NCI-H446 treated with DMSO at 0.1 percent for 48 hours (cell line): ENCODE measurements around the gene ZCCHC4.

Experiments
- DNase-seq: peaks from one replicate; lab custom pipeline; 2025; lab: John Stamatoyannopoulos, UW

ZCCHC4 gene, protein sequence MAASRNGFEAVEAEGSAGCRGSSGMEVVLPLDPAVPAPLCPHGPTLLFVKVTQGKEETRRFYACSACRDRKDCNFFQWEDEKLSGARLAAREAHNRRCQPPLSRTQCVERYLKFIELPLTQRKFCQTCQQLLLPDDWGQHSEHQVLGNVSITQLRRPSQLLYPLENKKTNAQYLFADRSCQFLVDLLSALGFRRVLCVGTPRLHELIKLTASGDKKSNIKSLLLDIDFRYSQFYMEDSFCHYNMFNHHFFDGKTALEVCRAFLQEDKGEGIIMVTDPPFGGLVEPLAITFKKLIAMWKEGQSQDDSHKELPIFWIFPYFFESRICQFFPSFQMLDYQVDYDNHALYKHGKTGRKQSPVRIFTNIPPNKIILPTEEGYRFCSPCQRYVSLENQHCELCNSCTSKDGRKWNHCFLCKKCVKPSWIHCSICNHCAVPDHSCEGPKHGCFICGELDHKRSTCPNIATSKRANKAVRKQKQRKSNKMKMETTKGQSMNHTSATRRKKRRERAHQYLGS

GRCh38 chr4:25312496-25313200 is at the start of gene ZCCHC4:
Gene ZCCHC4, plus strand, starts transcription at chr4:25312774. Its CDS starts 36 bp downstream, at chr4:25312810.
- DNase-seq, result peak; percentile 54

DNA sequence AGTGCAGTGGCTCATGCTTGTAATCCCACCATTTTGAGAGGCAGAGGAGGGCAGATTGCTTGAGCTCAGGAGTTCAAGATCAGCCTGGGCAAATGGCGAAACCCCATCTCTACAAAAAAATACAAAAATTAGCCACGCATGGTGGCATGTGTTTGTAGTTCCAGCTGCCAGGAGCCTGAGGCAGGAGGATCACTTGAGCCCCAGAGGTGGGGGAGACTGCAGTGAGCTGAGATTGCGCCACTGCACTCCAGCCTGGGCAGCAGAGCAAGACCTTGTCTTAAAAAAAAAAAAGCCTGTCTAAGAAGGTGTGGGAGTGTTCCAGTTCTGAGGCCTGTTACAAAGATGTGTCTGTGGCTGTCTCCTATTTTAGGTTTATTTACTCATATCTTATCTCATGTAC is 40.7 kb upstream of the ZCCHC4 start:
- DNase-seq, result no peak

GRCh38 chr4:25280210-25280609 is 32.4 kb upstream of the ZCCHC4 start:
- no peak for DNase-seq

- no peak for DNase-seq
These were observed 28.6 kb upstream of the ZCCHC4 start for GRCh38 chr4:25283948-25284347.

GRCh38 chr4:25284466-25284865 is 28.1 kb upstream of the ZCCHC4 start:
- no peak for DNase-seq

DNA sequence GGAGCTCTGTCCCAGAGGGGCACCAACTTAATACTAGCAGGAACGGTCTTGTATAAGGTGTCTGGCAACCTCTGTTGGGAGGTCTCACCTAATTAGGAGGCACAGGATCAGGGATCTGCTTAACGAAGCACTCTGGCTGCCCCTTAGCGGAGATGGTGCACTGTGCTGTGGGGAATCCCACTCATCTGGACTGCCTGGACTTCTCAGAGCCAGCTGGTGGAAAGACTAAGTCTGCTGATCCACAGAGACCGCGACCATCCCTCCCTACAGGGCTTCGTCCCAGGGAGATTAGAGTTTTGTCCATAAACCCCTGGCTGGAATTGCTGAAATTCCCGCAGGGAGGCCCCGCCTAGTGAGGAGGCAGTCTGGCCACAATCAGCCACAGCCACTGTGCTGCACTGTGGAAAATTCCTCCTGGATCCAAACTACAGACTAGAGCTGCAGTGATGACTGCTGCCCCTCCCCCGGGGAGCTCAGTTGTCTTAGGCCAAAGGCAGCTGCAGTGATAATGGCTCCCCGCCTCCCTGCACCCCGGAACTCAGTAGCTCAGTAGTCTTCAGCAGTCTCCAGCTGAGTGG is 22.0 kb upstream of the ZCCHC4 start:
- DNase-seq, result no peak

DNA sequence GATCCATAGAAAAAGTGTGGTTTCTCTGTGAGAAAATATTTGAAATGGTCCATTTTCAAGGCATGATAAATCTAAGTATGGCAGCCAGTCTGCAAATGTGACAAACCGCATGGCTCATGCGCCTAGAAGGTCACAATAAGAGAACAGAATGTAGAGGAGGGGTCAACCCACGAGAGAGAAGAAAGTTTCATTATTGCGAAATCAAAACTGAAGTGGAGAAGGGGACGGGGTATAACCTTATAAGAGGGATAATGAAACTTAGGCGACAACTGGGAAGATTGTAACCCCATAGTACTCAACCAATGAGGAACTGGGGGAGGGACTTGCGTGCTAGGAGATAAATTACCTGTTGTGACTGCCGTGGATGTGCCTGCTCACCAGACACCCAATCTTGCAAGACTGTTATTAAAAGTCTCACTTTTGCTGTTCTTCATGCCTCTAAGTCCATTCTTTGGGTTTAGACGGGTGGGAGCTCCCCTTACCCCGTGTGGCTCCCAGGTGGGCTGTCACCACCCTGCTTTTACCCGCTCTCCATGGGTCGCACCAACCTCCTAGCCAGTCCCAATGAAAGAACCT is 21.3 kb upstream of the ZCCHC4 start:
- no peak for DNase-seq

GRCh38 chr4:25297528-25298242 is 14.9 kb upstream of the ZCCHC4 start:
- no peak for DNase-seq

DNA sequence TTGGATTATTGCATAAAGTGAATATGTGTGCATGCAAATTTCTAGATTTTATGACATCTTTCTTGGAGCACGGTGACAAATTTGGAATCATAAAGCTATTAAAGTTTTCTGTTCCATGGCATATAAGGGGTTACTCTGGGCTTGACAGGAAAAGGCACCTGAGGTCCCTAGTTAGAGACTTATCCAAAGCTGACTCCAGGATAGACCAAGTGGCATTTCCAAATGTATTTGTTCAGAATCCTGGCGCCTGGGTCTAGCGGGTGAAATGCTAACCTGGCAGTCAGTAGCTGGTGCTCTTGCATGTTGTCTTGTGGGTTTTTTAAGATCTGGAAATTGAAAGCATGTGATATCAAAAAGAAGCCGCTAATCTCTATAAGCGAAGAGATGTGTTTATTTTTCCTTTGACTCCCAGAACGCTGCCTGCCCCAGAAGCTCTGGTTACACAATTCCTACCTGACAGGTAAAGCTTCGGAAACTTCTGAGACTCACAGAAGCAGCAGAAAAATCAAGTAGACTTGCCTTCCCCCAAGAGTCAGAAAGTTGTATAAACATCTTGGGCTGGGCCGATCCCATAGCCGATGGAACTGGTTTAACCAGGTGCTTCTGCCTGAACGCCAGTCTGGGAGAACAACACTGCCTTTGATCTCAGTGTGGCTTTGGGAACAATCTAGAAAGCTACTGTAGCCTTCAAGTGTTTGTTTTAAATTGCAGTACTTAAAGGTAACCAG is 12.9 kb upstream of the ZCCHC4 start:
- DNase-seq, result no peak

DNA sequence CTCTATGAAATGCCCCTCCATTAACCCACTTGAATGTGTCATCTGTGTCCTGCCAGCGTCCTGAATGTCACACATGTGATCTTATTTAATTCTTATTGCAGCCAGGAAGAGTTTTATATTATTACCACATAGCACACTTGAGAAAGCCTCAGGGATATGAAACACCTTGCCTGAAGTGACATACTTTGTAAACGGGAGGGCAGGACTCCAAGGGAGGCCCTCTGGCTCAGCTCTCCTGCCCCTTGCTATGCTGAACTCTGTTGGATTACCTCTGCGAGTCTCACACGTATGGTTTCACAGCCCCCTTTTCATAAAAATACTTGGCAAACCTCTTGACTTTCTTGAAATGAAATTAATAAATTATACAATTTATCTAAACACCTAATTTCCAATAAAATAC is 11.1 kb upstream of the ZCCHC4 start:
- DNase-seq, result no peak

GRCh38 chr4:25302626-25303025 is 9.9 kb upstream of the ZCCHC4 start:
- no peak for DNase-seq

- no peak for DNase-seq
These were observed 9.0 kb upstream of the ZCCHC4 start for GRCh38 chr4:25303578-25303977.

- DNase-seq, result no peak
These were observed 6.0 kb upstream of the ZCCHC4 start for GRCh38 chr4:25306518-25307057.

DNA sequence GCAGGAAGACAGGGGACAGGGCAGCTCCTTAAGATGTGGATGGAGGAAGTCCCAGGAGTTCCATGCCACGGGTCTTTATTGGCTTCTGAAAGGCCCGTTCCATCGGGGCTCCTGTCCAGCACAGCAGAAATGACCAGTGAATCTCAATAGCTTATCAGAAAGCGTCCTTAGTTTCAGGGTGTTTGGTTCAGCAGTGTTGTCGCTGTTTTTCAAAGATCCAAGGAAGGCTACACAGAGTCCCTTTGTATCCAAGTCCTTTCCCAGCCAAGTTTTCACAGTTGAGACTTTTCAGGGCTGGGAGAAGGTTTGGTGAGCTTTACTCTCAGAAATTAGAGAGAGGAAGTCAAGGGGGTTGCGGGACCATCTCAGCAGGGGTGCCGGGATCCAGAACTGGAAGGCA is 5.0 kb upstream of the ZCCHC4 start:
- no peak for DNase-seq

GRCh38 chr4:25308306-25308705 is 4.3 kb upstream of the ZCCHC4 start:
- DNase-seq, result no peak

GRCh38 chr4:25308761-25309160 is 3.8 kb upstream of the ZCCHC4 start:
- DNase-seq, result no peak

DNA sequence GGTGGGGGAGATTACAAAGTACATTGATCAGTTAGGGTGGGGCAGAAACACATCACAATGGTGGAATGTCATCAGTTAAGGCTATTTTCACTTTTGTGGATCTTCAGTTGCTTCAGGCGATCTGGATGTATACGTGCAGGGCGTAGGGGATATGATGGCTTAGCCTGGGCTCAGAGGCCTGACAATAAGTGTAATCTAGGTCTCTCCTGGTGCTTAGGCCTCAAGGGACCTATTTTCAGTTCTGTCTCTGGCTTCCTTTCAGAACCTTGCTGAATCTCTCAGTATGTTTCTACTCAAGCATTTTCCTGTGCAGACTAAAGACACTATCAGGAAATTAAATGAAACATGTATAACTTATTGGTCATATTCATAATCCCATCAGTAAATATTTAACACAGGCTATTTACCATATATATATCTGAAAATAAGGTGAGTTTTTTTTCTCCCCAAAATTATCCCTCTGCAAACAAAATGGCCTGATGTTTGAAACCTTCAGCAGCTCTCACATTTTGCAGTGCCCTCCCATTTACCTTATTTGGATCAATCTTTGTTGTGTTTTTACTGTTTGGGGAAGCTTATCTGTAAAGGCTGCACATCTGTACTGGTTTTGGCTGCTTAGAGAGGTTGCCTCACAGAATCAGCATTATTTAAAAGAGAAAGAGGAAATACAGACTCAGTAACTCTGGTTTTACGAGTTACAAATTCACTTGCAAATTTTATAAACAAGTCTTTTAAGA is 2.3 kb upstream of the ZCCHC4 start:
- DNase-seq, result no peak

DNA sequence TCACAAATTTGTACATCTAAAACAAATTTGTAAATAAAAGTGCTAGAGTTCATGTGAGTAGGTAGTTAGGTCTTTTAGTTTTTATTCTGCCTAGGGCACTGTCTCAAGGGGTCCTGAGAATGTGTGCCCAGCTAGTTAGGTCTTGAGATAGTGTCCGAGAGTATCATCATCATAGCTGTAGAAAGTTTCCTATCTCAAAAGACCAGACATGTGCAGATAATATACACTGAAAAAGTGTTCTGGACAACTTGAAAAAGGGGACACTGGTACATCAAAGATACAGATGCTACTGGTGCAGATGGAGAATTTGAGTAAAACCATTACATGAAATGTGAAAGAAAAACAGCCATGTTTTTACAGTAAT is 1.8 kb upstream of the ZCCHC4 start:
- no peak for DNase-seq

DNA sequence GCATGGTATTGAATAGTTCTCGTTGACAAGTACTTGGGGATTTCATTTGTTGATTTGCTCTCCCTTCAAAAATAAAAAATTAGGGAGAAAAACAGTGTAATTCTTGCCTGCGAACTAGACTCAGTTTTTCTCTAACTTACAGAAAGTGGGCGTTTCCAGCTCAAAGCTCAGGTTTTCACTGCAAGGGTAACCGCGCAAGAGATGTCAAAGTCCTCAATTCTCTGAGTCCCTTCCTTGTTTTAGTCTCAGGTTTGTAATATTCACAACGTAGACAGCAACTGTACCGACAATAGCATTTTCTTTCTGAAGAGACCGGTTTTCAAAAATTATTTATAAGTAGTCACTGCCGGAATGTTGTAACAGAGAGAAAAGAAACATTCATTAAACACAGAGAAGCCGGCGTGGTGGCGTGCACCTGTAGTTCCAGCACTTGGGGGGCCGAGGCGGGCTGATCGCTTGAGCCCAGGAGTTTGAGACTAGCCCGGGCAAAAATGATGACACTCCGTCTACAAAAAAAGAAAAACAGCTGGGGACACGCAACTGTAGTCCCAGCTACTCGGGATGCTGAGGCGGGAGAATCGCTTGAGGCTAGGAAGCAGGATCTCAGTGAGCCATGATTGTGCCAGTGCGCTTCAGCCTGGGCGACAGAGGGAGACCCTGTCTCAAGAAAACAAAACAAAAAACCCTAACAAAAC is 774 bp downstream of the ZCCHC4 start:
- DNase-seq, result no peak

DNA sequence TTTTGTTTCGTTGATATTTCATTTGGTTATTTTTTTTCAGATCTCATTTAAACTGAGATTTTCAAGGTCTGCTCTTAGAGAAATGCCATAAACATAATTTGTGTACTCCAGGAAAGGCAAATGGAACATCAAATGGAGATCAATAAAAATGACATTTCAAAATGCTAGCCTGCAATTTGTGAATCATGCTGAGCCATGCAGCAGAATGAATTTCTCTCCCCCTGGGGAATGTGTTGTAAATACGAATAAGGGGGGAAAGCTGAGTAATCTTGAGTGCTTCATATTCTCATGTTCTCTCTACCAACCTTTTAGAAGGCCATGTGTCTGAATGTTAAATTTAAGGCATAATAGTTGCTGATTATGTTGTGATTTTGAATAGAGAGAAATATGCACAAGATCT is 7.8 kb downstream of the ZCCHC4 start:
- no peak for DNase-seq
